Body of pancreas (tissue), 4 donors: ENCODE data around the gene PKIB.

Experiments
- CTCF ChIP-seq, 7 experiments: fragments of 450-650 bp in 4 of 7; fragments of 200-600 bp in 3 of 7; sonication (generic) in 3 of 7; IDR thresholded peaks; one replicate each; pipeline ENCODE4 v1.5.1; 2016 to 2019; ENCODE audit warnings: antibody characterized with exemption in 7 of 7
- POLR2A ChIP-seq, 3 donors: fragments of 450-650 bp; IDR thresholded peaks; one replicate each; pipeline ENCODE4 v1.6.1; 2016; ENCODE audit warnings: antibody characterized with exemption in 3 of 3, mild to moderate bottlenecking in 2 of 3

- TF ChIP-seq CTCF (IDR thresholded peaks at IDR 0.05) (no peak), POLR2A (IDR thresholded peaks at IDR 0.05) (no peak)
These were observed 144.1 kb downstream of the PKIB start for GRCh38 chr6:122754191-122754731.
